ENCODE measurements around the gene TTC19. TPM values are rescaled to one million over a fixed set of nuclear protein-coding genes. Genes with fewer than 3 reads are reported as not detected.
"Not testable (repeated sequence)": the region's sequence is repeated elsewhere in the genome, so short reads cannot be mapped to it uniquely, and the experiment has no call there.

TTC19 gene
- polyA plus RNA-seq, 2 donors, result 10.3 to 13.9 TPM

GRCh38 chr17:15971882-15972281 lies 27.7 kb upstream of the TTC19 start:
- Histone ChIP-seq H3K36me3 (ENCODE audit: control insufficient read depth in 2 of 2, insufficient read depth in 2 of 2, low read length in 1 of 2) (peaks cover 5 to 8% of the 10 kb centered on the region in 2 donors), H3K4me3 (ENCODE audit: low read depth in 1 of 2, low read length in 2 of 2) (no peak overlapping the region)
- 93 to 94% methylated on average over 5 of the region's 5 CpGs for WGBS, 2 donors

DNA sequence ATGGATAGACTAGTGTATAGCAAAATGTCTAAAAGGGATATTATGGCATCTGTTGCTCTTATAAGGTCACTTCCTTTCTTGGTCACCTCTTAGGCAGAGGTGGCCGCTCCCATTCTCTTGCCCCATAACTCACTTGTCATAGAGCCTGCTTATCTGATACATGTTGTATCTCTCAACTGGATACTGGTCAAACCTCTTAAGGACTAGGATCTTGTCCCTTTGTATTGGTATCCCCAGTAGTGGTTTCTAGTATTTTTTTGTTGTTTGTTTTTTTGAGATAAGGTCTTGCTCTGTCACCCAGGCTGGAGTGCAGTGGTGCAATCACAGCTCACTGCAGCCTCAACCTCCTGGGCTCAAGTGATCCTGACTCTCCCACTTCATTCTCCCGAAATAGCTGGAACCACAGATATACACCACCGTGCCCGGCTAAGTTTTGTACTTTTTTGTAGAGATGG lies 27.1 kb upstream of the TTC19 start:
- no peak overlapping the region for H3K4me3 ChIP-seq (ENCODE audit: low read depth in 1 of 2, low read length in 2 of 2)
- H3K9me3 ChIP-seq (ENCODE audit: control insufficient read depth in 2 of 2, insufficient read depth in 1 of 2, low read depth in 1 of 2, low read length in 1 of 2), result no peaks in the 10 kb centered on the region
- no peaks in the 10 kb centered on the region for H3K27me3 ChIP-seq (ENCODE audit: control insufficient read depth in 1 of 2, insufficient read depth in 2 of 2, low read length in 2 of 2)
- peaks cover 5 to 8% of the 10 kb centered on the region in 2 donors for H3K36me3 ChIP-seq (ENCODE audit: control insufficient read depth in 2 of 2, insufficient read depth in 2 of 2, low read length in 1 of 2)
- peaks cover 0 to 3% of the 10 kb centered on the region in 2 donors for H3K4me1 ChIP-seq (ENCODE audit: control insufficient read depth in 2 of 2, insufficient read depth in 2 of 2, low read length in 1 of 2)
- no peak overlapping the region for H3K27ac ChIP-seq (ENCODE audit: low read depth in 2 of 2, low read length in 1 of 2)
- 93 to 97% methylated on average over 4 of the region's 4 CpGs for WGBS, 2 donors

More at GRCh38 chr17:15971882-15972281, 27.7 kb upstream of the TTC19 start:
- Histone ChIP-seq H3K9me3 (ENCODE audit: control insufficient read depth in 2 of 2, insufficient read depth in 1 of 2, low read depth in 1 of 2, low read length in 1 of 2) (no peaks in the 10 kb centered on the region), H3K4me1 (ENCODE audit: control insufficient read depth in 2 of 2, insufficient read depth in 2 of 2, low read length in 1 of 2) (peaks cover 3% of the 10 kb centered on the region in 2 donors), H3K27me3 (ENCODE audit: control insufficient read depth in 1 of 2, insufficient read depth in 2 of 2, low read length in 2 of 2) (no peaks in the 10 kb centered on the region), H3K27ac (ENCODE audit: low read depth in 2 of 2, low read length in 1 of 2) (no peak overlapping the region)

DNA sequence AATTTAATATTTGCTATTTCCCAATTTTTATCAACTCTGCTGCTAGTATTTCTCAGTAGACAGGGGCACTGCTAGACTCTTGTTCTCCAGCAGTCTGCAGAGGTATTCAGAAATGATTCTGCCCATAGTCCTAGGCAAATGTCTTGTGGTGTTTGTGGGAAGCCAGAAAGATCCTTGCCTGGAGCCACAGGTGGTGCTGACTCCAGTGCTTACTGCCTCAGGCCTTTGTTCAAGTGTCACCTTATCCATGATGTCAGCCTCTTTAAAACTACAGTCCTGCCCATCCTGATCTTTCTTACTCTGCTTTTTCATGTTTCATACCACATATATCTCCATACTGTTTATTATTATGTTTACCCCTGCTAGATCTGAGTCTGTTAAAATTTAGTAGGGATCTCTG lies 26.6 kb upstream of the TTC19 start:
- Histone ChIP-seq H3K36me3 (ENCODE audit: control insufficient read depth in 2 of 2, insufficient read depth in 2 of 2, low read length in 1 of 2) (peaks cover 6 to 8% of the 10 kb centered on the region in 2 donors), H3K27ac (ENCODE audit: low read depth in 2 of 2, low read length in 1 of 2) (no peak overlapping the region), H3K9me3 (ENCODE audit: control insufficient read depth in 2 of 2, insufficient read depth in 1 of 2, low read depth in 1 of 2, low read length in 1 of 2) (no peaks in the 10 kb centered on the region), H3K27me3 (ENCODE audit: control insufficient read depth in 1 of 2, insufficient read depth in 2 of 2, low read length in 2 of 2) (no peaks in the 10 kb centered on the region), H3K4me3 (ENCODE audit: low read depth in 1 of 2, low read length in 2 of 2) (no peak overlapping the region), H3K4me1 (ENCODE audit: control insufficient read depth in 2 of 2, insufficient read depth in 2 of 2, low read length in 1 of 2) (peaks cover 0 to 3% of the 10 kb centered on the region in 2 donors)

DNA sequence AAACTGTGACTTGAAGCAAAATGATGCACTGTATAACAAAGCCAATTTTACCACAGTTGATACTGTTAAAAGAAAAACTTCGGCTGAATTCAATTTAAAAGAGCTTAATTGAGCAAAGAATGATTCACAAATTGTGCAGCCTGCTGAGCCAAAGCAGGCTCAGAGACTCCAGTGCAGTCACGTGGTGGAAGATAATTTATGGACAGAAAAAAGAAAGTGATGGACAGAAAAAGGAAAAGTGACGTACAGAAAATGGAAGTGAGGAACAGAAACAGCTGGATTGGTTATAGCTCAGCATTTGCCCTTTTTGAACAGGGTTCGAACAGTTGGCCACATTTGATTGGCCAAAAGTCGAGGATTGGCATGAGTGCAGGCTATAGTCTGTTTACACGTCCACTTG lies 25.8 kb upstream of the TTC19 start:
- 74 to 80% methylated on average over 6 of the region's 6 CpGs for WGBS, 2 donors
- no peaks in the 10 kb centered on the region for H3K27me3 ChIP-seq (ENCODE audit: control insufficient read depth in 1 of 2, insufficient read depth in 2 of 2, low read length in 2 of 2)

DNA sequence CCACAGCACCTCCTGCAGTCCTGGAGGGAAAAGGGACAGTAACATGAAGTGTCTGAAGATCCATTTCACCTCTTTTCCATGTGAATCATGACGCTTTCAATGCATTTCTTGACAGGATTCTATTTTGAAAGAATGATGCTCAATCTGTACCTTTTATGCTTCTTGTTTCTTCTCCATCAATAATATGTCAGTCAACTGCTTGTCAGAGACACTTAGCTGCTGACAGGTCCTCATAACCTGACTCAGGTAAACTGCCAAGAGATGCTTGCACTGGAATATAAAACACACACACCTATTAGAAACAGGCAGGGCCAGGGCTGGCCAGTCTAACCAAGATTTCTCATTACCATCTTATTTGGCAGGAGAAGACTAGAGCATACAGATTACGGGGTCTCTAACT lies 21.7 kb upstream of the TTC19 start:
- Histone ChIP-seq H3K4me1 (ENCODE audit: control insufficient read depth in 2 of 2, insufficient read depth in 2 of 2, low read length in 1 of 2) (peaks cover 0 to 3% of the 10 kb centered on the region in 2 donors), H3K4me3 (ENCODE audit: low read depth in 1 of 2, low read length in 2 of 2) (no peak overlapping the region), H3K27ac (ENCODE audit: low read depth in 2 of 2, low read length in 1 of 2) (no peak overlapping the region), H3K9me3 (ENCODE audit: control insufficient read depth in 2 of 2, insufficient read depth in 1 of 2, low read depth in 1 of 2, low read length in 1 of 2) (no peaks in the 10 kb centered on the region), H3K36me3 (ENCODE audit: control insufficient read depth in 2 of 2, insufficient read depth in 2 of 2, low read length in 1 of 2) (peaks cover 7 to 14% of the 10 kb centered on the region in 2 donors), H3K27me3 (ENCODE audit: control insufficient read depth in 1 of 2, insufficient read depth in 2 of 2, low read length in 2 of 2) (no peaks in the 10 kb centered on the region)
- WGBS, 2 donors, result 98% methylated on average over 2 of the region's 2 CpGs

More for the DNA sequence above, 25.8 kb upstream of the TTC19 start:
- Histone ChIP-seq H3K4me1 (ENCODE audit: control insufficient read depth in 2 of 2, insufficient read depth in 2 of 2, low read length in 1 of 2) (peaks cover 0 to 3% of the 10 kb centered on the region in 2 donors), H3K36me3 (ENCODE audit: control insufficient read depth in 2 of 2, insufficient read depth in 2 of 2, low read length in 1 of 2) (peaks cover 7 to 8% of the 10 kb centered on the region in 2 donors), H3K4me3 (ENCODE audit: low read depth in 1 of 2, low read length in 2 of 2) (no peak overlapping the region), H3K27ac (ENCODE audit: low read depth in 2 of 2, low read length in 1 of 2) (no peak overlapping the region), H3K9me3 (ENCODE audit: control insufficient read depth in 2 of 2, insufficient read depth in 1 of 2, low read depth in 1 of 2, low read length in 1 of 2) (no peaks in the 10 kb centered on the region)

GRCh38 chr17:15978606-15979005 lies 21.0 kb upstream of the TTC19 start:
- no peaks in the 10 kb centered on the region for H3K9me3 ChIP-seq (ENCODE audit: control insufficient read depth in 2 of 2, insufficient read depth in 1 of 2, low read depth in 1 of 2, low read length in 1 of 2)
- H3K4me3 ChIP-seq (ENCODE audit: low read depth in 1 of 2, low read length in 2 of 2), result no peak overlapping the region
- peaks cover 0 to 3% of the 10 kb centered on the region in 2 donors for H3K4me1 ChIP-seq (ENCODE audit: control insufficient read depth in 2 of 2, insufficient read depth in 2 of 2, low read length in 1 of 2)
- no peaks in the 10 kb centered on the region for H3K27me3 ChIP-seq (ENCODE audit: control insufficient read depth in 1 of 2, insufficient read depth in 2 of 2, low read length in 2 of 2)
- WGBS, 2 donors, result 79 to 82% methylated on average over 1 of the region's 1 CpG
- no peak overlapping the region for H3K27ac ChIP-seq (ENCODE audit: low read depth in 2 of 2, low read length in 1 of 2)
- H3K36me3 ChIP-seq (ENCODE audit: control insufficient read depth in 2 of 2, insufficient read depth in 2 of 2, low read length in 1 of 2), result peaks cover 7 to 14% of the 10 kb centered on the region in 2 donors

- H3K36me3 ChIP-seq (ENCODE audit: control insufficient read depth in 2 of 2, insufficient read depth in 2 of 2, low read length in 1 of 2), result peaks cover 7 to 14% of the 10 kb centered on the region in 2 donors
- H3K27me3 ChIP-seq (ENCODE audit: control insufficient read depth in 1 of 2, insufficient read depth in 2 of 2, low read length in 2 of 2); H3K9me3 ChIP-seq (ENCODE audit: control insufficient read depth in 2 of 2, insufficient read depth in 1 of 2, low read depth in 1 of 2, low read length in 1 of 2); H3K27ac ChIP-seq (ENCODE audit: low read depth in 2 of 2, low read length in 1 of 2); H3K4me1 ChIP-seq (ENCODE audit: control insufficient read depth in 2 of 2, insufficient read depth in 2 of 2, low read length in 1 of 2); H3K4me3 ChIP-seq (ENCODE audit: low read depth in 1 of 2, low read length in 2 of 2): not testable (repeated sequence)
- WGBS, 2 donors, result 80 to 86% methylated on average over 1 to 2 of the region's 4 CpGs
These were observed 20.6 kb upstream of the TTC19 start for GRCh38 chr17:15979013-15979412.

GRCh38 chr17:15981208-15981607 lies 18.4 kb upstream of the TTC19 start:
- no peaks in the 10 kb centered on the region for H3K4me1 ChIP-seq (ENCODE audit: control insufficient read depth in 2 of 2, insufficient read depth in 2 of 2, low read length in 1 of 2)
- H3K36me3 ChIP-seq (ENCODE audit: control insufficient read depth in 2 of 2, insufficient read depth in 2 of 2, low read length in 1 of 2), result peaks cover 7 to 13% of the 10 kb centered on the region in 2 donors
- WGBS, 2 donors, result 29 to 66% methylated on average over 2 of the region's 2 CpGs
- no peaks in the 10 kb centered on the region for H3K9me3 ChIP-seq (ENCODE audit: control insufficient read depth in 2 of 2, insufficient read depth in 1 of 2, low read depth in 1 of 2, low read length in 1 of 2)
- no peak overlapping the region for H3K4me3 ChIP-seq (ENCODE audit: low read depth in 1 of 2, low read length in 2 of 2)
- no peak overlapping the region for H3K27ac ChIP-seq (ENCODE audit: low read depth in 2 of 2, low read length in 1 of 2)
- H3K27me3 ChIP-seq (ENCODE audit: control insufficient read depth in 1 of 2, insufficient read depth in 2 of 2, low read length in 2 of 2), result no peaks in the 10 kb centered on the region

DNA sequence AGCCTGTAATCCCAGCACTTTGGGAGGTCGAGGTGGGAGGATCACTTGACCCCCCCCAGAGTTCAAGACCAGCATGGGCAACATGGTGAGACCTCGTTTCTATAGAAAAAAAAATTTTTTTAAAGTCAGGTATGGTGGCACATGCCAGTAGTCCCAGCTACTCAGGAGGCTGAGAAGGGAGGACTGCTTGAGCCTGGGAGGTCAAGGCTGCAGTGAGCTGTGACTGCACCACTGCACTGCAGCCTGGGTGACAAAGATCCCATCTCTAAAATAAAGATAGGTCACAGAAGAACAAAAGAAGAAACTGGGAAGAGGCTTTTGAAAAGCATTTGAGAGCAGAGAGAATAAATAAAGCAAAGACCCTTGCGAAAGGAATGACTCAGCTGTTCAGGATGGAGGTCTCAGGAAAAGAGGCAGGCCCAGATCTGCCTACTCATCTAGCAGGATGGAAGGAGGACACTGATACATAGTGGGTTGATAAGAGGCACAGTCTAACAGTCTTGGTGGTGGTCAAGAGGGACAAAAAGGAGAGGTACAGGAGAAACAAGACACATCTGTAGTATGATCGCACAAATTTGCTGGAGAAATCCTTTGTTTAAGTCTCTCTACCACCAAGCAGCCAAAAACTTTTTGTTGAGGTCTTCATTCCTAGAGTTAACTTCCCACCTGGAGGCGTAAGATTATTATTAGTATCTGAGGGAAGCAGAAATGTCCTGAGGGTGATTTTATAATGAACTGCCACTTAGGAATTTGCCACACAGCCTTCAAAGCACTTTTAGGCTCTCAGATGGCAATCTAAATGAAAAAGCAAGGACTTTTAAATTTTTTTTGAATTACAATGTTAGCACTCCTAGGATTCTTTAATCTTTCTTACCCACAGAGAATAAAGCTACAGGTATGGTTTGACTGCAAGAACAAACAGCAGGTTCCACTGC lies 17.7 kb upstream of the TTC19 start:
- no peaks in the 10 kb centered on the region for H3K27me3 ChIP-seq (ENCODE audit: control insufficient read depth in 1 of 2, insufficient read depth in 2 of 2, low read length in 2 of 2)
- H3K36me3 ChIP-seq (ENCODE audit: control insufficient read depth in 2 of 2, insufficient read depth in 2 of 2, low read length in 1 of 2), result peaks cover 4 to 13% of the 10 kb centered on the region in 2 donors
- H3K4me3 ChIP-seq (ENCODE audit: low read depth in 1 of 2, low read length in 2 of 2), result no peak overlapping the region
- H3K9me3 ChIP-seq (ENCODE audit: control insufficient read depth in 2 of 2, insufficient read depth in 1 of 2, low read depth in 1 of 2, low read length in 1 of 2), result no peaks in the 10 kb centered on the region
- 75 to 79% methylated on average over 5 of the region's 5 CpGs for WGBS, 2 donors
- no peak overlapping the region for H3K27ac ChIP-seq (ENCODE audit: low read depth in 2 of 2, low read length in 1 of 2)
- H3K4me1 ChIP-seq (ENCODE audit: control insufficient read depth in 2 of 2, insufficient read depth in 2 of 2, low read length in 1 of 2), result no peaks in the 10 kb centered on the region

DNA sequence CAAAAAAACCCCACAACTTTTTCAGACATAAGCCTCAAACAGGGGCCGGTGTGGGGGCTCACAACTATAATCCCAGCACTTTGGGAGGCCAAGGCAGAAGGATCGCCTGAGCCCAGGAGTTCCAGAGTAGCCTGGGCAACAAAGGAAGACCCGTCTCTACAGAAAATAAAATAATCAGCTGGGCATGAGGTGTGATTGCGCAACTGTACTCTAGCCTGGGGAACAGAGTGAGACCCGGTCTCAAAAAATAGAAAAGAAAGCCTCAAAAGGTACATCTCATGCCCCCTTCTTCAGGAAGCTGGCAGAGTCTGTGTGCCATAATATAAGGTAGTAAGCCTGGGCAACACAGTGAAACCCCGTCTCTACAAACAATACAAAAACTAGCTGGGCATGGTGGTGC lies 3.3 kb upstream of the TTC19 start:
- Histone ChIP-seq H3K4me1 (ENCODE audit: control insufficient read depth in 2 of 2, insufficient read depth in 2 of 2, low read length in 1 of 2) (no peaks in the 10 kb centered on the region), H3K27me3 (ENCODE audit: control insufficient read depth in 1 of 2, insufficient read depth in 2 of 2, low read length in 2 of 2) (no peaks in the 10 kb centered on the region), H3K36me3 (ENCODE audit: control insufficient read depth in 2 of 2, insufficient read depth in 2 of 2, low read length in 1 of 2) (no peaks in the 10 kb centered on the region), H3K4me3 (ENCODE audit: low read depth in 1 of 2, low read length in 2 of 2) (no peak overlapping the region), H3K9me3 (ENCODE audit: control insufficient read depth in 2 of 2, insufficient read depth in 1 of 2, low read depth in 1 of 2, low read length in 1 of 2) (no peaks in the 10 kb centered on the region), H3K27ac (ENCODE audit: low read depth in 2 of 2, low read length in 1 of 2) (no peak overlapping the region)
- 79 to 82% methylated on average over 6 of the region's 6 CpGs for WGBS, 2 donors
